HG03095 (cell line): ENCODE data around the gene MAN2A1.

Experiments
- ATAC-seq: cut with Tn5 transposase; IDR thresholded peaks from one replicate; pipeline ENCODE4 v1.9.1; 2021; ENCODE audit warnings: moderate library complexity; ENCODE audit not compliant: unreplicated experiment

MAN2A1 gene

GRCh38 chr5:109678447-109678846 lies 11.3 kb upstream of the MAN2A1 start:
- no peak for ATAC-seq

DNA sequence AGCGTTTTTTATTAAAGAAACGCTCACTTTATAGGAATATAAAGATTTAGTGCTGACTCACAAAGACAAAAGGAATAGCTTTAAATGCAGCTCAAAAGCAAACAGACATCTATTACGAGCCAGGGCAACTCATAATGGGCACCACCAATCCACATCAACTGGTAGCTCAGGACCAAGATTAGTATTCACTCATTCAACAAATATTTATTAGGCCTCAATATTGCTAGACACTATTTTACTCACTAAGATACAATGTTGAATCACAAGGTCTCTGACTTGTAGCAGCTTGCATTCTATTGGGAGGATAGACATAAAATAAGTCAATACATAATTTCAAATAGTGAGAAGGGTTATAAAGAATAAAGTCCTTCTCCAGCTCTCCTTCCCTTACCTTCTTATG lies 8.0 kb upstream of the MAN2A1 start:
- ATAC-seq = no peak

- no peak for ATAC-seq
Observed at GRCh38 chr5:109682383-109682782, 7.3 kb upstream of the MAN2A1 start.

- no peak for ATAC-seq
Observed at GRCh38 chr5:109685916-109686315, 3.8 kb upstream of the MAN2A1 start.

DNA sequence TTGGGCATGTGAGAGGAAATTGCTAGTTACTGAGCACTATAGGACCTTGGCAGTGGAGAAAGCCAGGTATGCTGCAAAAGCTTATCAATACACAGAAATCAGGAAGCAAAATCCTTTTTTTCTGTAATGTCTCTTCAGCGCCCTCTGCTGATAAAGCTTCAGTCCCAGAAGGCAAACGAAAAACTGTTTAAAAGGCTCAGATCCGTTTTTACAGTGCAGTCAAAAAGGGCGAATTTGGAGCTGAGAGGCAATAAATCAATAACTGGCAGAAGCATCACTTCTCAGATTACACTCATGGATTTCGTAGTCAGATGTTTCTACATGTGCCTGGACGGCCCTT lies 1.1 kb upstream of the MAN2A1 start:
- no peak for ATAC-seq

DNA sequence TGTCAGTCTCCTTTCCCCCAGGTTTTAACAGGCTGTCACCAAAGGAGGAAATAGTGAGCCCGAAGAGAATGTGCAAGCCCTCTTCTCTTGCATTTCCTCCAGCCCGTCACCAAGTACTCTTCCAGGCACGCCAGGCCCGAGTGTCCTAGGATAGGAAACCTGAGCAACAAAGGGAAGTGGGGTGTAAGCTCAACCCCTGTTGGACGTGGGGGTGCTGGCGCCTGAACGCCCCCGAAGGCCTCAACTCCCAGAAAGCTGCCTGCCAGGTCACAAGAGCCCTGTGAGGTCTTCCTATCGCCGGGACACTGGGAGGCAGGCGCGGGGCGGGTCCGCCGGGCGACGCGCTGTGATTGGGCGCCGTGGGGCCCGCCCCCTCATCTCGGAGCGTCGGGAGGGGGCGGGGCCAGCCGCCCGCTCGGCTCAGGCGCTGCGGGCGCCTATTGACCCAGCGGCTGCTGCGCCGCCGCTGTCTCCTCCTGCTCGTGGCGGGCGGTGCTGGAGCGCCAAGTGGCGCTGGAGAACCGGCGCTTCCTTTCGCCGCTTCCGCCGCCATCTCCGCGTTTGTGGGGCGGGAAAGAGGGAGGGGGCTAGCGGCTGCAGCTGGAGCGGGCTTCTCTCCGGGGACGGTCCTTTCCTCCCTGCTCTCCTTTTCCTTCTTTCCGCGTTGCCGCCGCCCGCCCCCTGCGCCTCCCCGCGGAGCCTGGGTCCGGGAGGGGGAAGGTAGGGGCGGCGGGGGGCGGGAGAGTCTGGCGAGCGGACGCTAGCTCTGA lies 572 bp upstream of the MAN2A1 start:
- peak; percentile 85 for ATAC-seq

- ATAC-seq = peak; percentile 4
Observed at GRCh38 chr5:109690242-109690974, 681 bp downstream of the MAN2A1 start.

DNA sequence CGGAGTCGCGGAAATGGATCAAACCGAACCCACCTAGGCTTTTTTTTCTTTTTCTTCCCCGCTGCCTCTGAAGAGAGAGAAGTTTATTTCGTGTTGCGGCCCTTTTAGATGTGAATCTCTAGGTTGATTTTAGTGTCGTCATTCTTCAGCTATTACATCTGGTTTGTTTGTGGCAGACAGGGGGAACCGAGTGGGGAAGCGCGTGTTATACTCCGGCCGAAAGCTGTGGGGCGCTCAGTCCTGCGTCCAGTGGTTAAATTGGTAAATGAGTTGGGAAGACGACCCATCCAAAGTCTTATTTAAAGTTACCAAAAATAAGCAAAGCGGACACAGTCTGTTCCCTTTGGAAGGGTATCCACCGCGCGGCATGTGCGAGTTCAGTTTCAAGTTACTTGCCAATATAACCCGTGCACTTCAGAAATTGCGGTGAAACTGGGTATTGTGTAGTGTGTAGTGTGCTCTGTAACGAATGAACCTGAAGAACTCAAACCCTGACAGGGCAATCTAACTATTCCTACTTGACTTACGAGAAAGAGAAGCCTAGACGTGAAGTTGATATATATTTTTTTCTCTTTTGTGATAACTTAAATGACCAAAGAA lies 1.3 kb downstream of the MAN2A1 start:
- ATAC-seq = peak; percentile 15

DNA sequence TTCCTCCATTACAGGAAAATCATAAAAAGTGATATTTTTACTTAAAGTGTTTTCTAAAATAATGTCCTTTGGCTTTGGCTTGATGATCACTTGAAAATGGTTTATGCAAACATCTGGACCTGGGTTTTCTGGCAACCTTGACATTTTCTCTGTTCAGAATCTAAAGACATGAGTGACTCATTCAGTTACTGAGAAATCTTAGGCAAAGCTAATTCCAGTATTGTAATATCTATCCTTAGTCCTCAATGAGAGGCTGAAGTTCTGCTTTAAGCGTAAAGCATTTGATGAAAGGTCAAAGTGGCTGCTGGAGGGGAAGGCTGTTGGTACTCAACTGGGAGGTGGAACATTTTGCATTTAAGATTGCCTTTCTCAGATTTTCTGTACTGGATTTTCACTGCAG lies 2.3 kb downstream of the MAN2A1 start:
- no peak for ATAC-seq

- ATAC-seq = no peak
Observed at GRCh38 chr5:109692852-109693251, 3.1 kb downstream of the MAN2A1 start.

DNA sequence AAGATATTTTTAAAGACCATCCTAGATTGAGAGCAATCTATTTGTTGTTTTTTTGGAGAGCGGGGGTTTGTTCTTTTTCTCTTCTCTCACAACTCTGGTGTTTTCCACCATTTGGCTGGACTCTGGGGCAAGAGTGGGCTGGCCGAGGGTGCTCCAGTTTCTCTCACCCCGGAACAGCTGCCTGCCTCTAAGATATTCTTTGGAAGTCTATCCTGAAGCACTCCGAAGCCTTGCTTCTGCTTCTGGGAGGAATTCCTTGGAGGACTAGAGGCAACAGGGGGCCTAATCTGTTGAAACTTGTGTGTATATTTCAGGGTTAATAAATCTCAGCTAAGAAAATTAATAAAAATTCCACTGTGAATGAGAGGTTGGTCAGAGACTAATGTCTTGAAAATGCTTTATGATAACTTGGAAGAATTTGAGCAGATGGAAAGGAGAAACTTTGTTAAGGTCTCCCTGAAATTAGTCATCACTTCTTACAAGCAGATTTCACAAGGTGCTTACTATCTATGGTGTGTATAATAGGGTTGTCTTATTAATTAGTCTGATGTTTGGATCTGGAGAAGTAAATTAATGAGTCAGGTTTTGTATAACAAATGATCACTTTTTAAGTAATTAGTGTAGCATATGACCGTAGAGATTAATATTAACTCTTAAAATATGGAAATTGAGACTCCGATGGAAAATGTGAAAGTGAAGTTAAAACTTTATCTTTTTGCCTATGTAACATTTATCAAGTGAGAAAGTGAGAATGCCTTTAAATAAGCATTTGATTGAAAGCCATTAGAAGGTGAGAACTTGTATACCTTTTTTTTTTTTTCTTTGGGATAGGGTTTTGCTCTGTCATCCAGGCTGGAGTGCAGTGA lies 4.0 kb downstream of the MAN2A1 start:
- no peak for ATAC-seq

DNA sequence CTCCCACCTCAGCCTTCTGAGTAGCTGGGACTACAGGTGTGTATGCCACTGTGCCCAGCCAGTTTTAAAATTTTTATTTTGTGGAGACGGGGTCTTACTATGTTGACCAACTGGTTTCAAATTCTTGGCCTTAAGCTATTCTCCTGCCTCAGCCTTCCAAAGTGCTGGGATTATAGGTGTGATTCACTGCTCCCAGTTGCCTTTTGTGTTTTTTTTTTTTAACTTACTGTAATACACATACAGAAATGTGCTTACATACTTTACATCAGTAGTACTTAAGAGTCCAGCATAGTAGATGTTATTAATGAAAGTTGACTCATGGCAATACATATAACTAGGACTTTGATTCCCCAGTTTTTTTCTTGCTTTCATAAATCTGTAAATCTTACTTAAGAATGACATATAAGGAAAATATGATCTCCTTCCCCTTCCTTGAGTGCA lies 4.7 kb downstream of the MAN2A1 start:
- no peak for ATAC-seq

GRCh38 chr5:109695005-109695926 lies 5.5 kb downstream of the MAN2A1 start:
- peak; percentile 58 for ATAC-seq

DNA sequence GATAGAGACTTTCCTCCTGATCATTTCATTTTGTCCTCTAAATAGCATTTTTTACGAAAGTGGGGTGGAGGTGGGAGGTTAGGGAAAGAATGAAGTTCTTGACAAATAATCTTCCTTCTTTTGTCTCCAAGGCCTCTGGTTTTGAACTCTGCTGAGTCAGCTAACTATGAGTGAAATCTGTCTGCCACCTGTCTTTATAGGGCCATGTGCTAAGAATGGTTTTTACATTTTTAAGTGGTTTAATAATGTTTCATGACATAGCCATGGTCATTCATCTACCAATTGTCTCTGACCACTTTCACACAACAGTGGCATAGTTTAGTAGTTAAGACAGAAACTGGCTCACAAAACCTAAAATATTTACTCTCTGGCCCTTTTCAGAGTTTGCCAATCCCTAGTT lies 7.6 kb downstream of the MAN2A1 start:
- no peak for ATAC-seq

- ATAC-seq = no peak
Observed at GRCh38 chr5:109700516-109701153, 10.9 kb downstream of the MAN2A1 start.

GRCh38 chr5:109701252-109701651 lies 11.5 kb downstream of the MAN2A1 start:
- ATAC-seq = no peak

DNA sequence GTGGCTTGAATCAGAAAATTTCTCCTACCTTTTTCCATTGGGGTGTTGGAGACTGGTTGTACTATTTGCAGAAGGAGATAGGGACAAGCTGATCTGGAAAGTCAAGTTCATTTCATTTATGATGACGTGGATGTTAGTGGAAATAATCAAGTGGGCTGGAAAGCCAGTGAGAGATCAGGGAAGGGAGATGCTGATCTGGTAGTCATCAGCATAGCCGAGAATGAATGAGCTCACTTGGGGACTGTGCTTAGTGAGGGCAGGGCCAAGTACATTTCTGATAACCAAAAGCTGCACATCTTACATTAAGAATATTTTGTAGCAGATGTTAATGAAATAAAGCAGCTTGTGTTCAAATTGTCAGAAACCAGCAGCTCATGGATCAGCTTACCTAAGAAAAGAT lies 12.1 kb downstream of the MAN2A1 start:
- no peak for ATAC-seq

DNA sequence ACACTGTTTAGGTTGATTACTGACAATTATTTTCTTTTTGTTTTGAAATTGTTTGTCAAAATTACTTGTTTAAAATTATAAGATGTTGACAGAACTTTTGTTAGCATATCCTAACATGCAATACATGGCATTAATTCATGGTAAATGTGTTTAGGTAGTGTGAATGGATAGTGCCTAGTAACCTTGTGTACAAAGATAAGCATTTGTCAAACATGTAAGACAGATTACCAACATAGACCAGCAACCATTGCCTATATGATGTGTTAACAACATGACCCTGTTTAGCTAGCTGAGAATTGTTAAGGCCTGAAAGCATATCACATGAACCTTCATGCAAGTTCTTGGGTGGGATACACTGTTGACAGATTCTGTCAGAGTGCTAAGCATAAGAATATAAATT lies 13.4 kb downstream of the MAN2A1 start:
- no peak for ATAC-seq

GRCh38 chr5:109703829-109704228 lies 14.1 kb downstream of the MAN2A1 start:
- no peak for ATAC-seq
